ENCODE measurements around the gene CNTNAP2. TPM values are rescaled to one million over a fixed set of nuclear protein-coding genes. Genes with fewer than 3 reads are reported as not detected.

The CNTNAP2 gene
- total RNA-seq, 6 experiments from 2014 or later: 1.8 to 8.1 (median 3.9) TPM

- Histone ChIP-seq H3K36me3 (no peaks in the 10 kb centered on the region), H3K27me3 (no peaks in the 10 kb centered on the region), H3K27ac (no peak overlapping the region), H3K9me3 (no peaks in the 10 kb centered on the region), H3K4me3 (no peak overlapping the region), H3K4me1 (no peaks in the 10 kb centered on the region)
- intact Hi-C loops (cut with DNase I): no loop called here
- no peak for ATAC-seq
- no peak for TF ChIP-seq POLR2A (IDR thresholded peaks at IDR 0.05)
- no peak for TF ChIP-seq CTCF (IDR thresholded peaks at IDR 0.05)
- WGBS (ENCODE audit: insufficient coverage, low coverage, low lambda C conversion rate, missing lambda C conversion rate): 78% methylated on average over 3 of the region's 3 CpGs
- no peak for DNase-seq
Measured at GRCh38 chr7:146725520-146725919, 608.9 kb downstream of the CNTNAP2 start.

- Histone ChIP-seq H3K27ac (no peak overlapping the region), H3K4me1 (no peaks in the 10 kb centered on the region), H3K4me3 (no peak overlapping the region), H3K36me3 (no peaks in the 10 kb centered on the region), H3K27me3 (no peaks in the 10 kb centered on the region), H3K9me3 (no peaks in the 10 kb centered on the region)
- WGBS (ENCODE audit: insufficient coverage, low coverage, low lambda C conversion rate, missing lambda C conversion rate): 60% methylated on average over 5 of the region's 5 CpGs
- DNase-seq (no peak), ATAC-seq (no peak)
- intact Hi-C loops (cut with DNase I): no loop called here
- TF ChIP-seq POLR2A (IDR thresholded peaks at IDR 0.05) (no peak), CTCF (IDR thresholded peaks at IDR 0.05) (no peak)
Measured at GRCh38 chr7:146728141-146728540, 611.5 kb downstream of the CNTNAP2 start.

- 49% methylated on average over 4 of the region's 4 CpGs for WGBS (ENCODE audit: insufficient coverage, low coverage, low lambda C conversion rate, missing lambda C conversion rate)
- DNase-seq (no peak), ATAC-seq (no peak)
- no peak overlapping the region for H3K27ac ChIP-seq
- H3K9me3 ChIP-seq: no peaks in the 10 kb centered on the region
- intact Hi-C loops (cut with DNase I): no loop called here
- H3K4me1 ChIP-seq: no peaks in the 10 kb centered on the region
- H3K4me3 ChIP-seq: no peak overlapping the region
- no peaks in the 10 kb centered on the region for H3K36me3 ChIP-seq
- no peak for TF ChIP-seq POLR2A (IDR thresholded peaks at IDR 0.05)
- TF ChIP-seq CTCF (IDR thresholded peaks at IDR 0.05): no peak
- H3K27me3 ChIP-seq: no peaks in the 10 kb centered on the region
Measured at GRCh38 chr7:146728611-146729010, 612.0 kb downstream of the CNTNAP2 start.

GRCh38 chr7:146731185-146731584, 614.6 kb downstream of the CNTNAP2 start:
- ATAC-seq (no peak), DNase-seq (no peak)
- intact Hi-C loops (cut with DNase I): no loop called here
- Histone ChIP-seq H3K9me3 (no peaks in the 10 kb centered on the region), H3K36me3 (no peaks in the 10 kb centered on the region), H3K27me3 (no peaks in the 10 kb centered on the region), H3K27ac (no peak overlapping the region), H3K4me1 (no peaks in the 10 kb centered on the region), H3K4me3 (no peak overlapping the region)
- WGBS (ENCODE audit: insufficient coverage, low coverage, low lambda C conversion rate, missing lambda C conversion rate): 55% methylated on average over 4 of the region's 4 CpGs
- TF ChIP-seq POLR2A (IDR thresholded peaks at IDR 0.05) (no peak), CTCF (IDR thresholded peaks at IDR 0.05) (no peak)

- H3K27me3 ChIP-seq: no peaks in the 10 kb centered on the region
- H3K4me3 ChIP-seq: no peak overlapping the region
- no peaks in the 10 kb centered on the region for H3K4me1 ChIP-seq
- DNase-seq (no peak), ATAC-seq (no peak)
- intact Hi-C loops (cut with DNase I): no loop called here
- no peak overlapping the region for H3K27ac ChIP-seq
- TF ChIP-seq POLR2A (IDR thresholded peaks at IDR 0.05): no peak
- TF ChIP-seq CTCF (IDR thresholded peaks at IDR 0.05): no peak
- H3K9me3 ChIP-seq: peaks cover 0 to 2% (median 0%) of the 10 kb centered on the region in 4 donors
- WGBS (ENCODE audit: insufficient coverage, low coverage, low lambda C conversion rate, missing lambda C conversion rate): 30% methylated on average over 2 of the region's 2 CpGs
- H3K36me3 ChIP-seq: no peaks in the 10 kb centered on the region
Measured at GRCh38 chr7:146735992-146736391, 619.4 kb downstream of the CNTNAP2 start.
